Measurements from ENCODE around the gene ZP3. TPM values are rescaled to one million over a fixed set of nuclear protein-coding genes. Genes with fewer than 3 reads are reported as not detected.
"Not testable (repeated sequence)": the region's sequence is repeated elsewhere in the genome, so short reads cannot be mapped to it uniquely, and the experiment has no call there.

The ZP3 gene
- polyA plus RNA-seq, 3 donors from 2014 or later: 0.49 to 5.0 TPM; not detected in 1

- not testable (repeated sequence) for H3K36me3 Mint-ChIP-seq; H3K27me3 Mint-ChIP-seq (ENCODE audit: low read depth in 3 of 3); H3K4me1 Mint-ChIP-seq; H3K9me3 Mint-ChIP-seq; DNase-seq; H3K4me3 Mint-ChIP-seq; H3K27ac Mint-ChIP-seq
Measured at GRCh38 chr7:76417654-76418310, 7.0 kb upstream of the ZP3 start.

GRCh38 chr7:76421097-76421496, 3.7 kb upstream of the ZP3 start:
- H3K27ac Mint-ChIP-seq: not testable (repeated sequence)

GRCh38 chr7:76423666-76424412, 911 bp upstream of the ZP3 start:
- Mint-ChIP-seq H3K9me3 (peaks cover 0 to 1% (median 0%) of the 10 kb centered on the region in 6 donors), H3K4me1 (peaks cover 5 to 7% of the 10 kb centered on the region in 2 donors), H3K36me3 (no peaks in the 10 kb centered on the region), H3K27ac (no peak overlapping the region), H3K27me3 (ENCODE audit: low read depth in 3 of 3) (peaks cover 0 to 9% (median 3%) of the 10 kb centered on the region in 3 donors), H3K4me3 (no peak overlapping the region)
- no peak for DNase-seq

More at GRCh38 chr7:76421097-76421496, 3.7 kb upstream of the ZP3 start:
- H3K9me3 Mint-ChIP-seq, H3K4me1 Mint-ChIP-seq, DNase-seq, H3K36me3 Mint-ChIP-seq, H3K4me3 Mint-ChIP-seq: not testable (repeated sequence)
- H3K27me3 Mint-ChIP-seq (ENCODE audit: low read depth in 3 of 3): peaks cover 0 to 11% (median 7%) of the 10 kb centered on the region in 3 donors

GRCh38 chr7:76425156-76425555, 406 bp downstream of the ZP3 start:
- no peak overlapping the region for H3K27ac Mint-ChIP-seq
- H3K9me3 Mint-ChIP-seq: peaks cover 0 to under 1% (median 0%) of the 10 kb centered on the region in 6 donors
- H3K36me3 Mint-ChIP-seq: no peaks in the 10 kb centered on the region
- H3K4me1 Mint-ChIP-seq: peaks cover 5 to 7% of the 10 kb centered on the region in 2 donors
- no peak for DNase-seq
- H3K4me3 Mint-ChIP-seq: no peak overlapping the region
- peaks cover 0 to 7% (median 3%) of the 10 kb centered on the region in 3 donors for H3K27me3 Mint-ChIP-seq (ENCODE audit: low read depth in 3 of 3)

- H3K4me3 Mint-ChIP-seq; H3K9me3 Mint-ChIP-seq; H3K36me3 Mint-ChIP-seq; H3K27ac Mint-ChIP-seq; H3K4me1 Mint-ChIP-seq; DNase-seq; H3K27me3 Mint-ChIP-seq (ENCODE audit: low read depth in 3 of 3): not testable (repeated sequence)
Measured at GRCh38 chr7:76425558-76425957, 808 bp downstream of the ZP3 start.

- DNase-seq: no peak
- H3K4me3 Mint-ChIP-seq: no peak overlapping the region
- H3K27ac Mint-ChIP-seq: no peak overlapping the region
- H3K36me3 Mint-ChIP-seq: no peaks in the 10 kb centered on the region
- H3K4me1 Mint-ChIP-seq: peaks cover 5 to 7% of the 10 kb centered on the region in 2 donors
- peaks cover 0 to 5% (median 4%) of the 10 kb centered on the region in 3 donors for H3K27me3 Mint-ChIP-seq (ENCODE audit: low read depth in 3 of 3)
- no peaks in the 10 kb centered on the region for H3K9me3 Mint-ChIP-seq
Measured at GRCh38 chr7:76426246-76426645, 1.5 kb downstream of the ZP3 start.

GRCh38 chr7:76427635-76428034, 2.9 kb downstream of the ZP3 start:
- Mint-ChIP-seq H3K36me3 (no peaks in the 10 kb centered on the region), H3K27ac (no peak overlapping the region), H3K4me1 (peaks cover 5 to 7% of the 10 kb centered on the region in 2 donors), H3K4me3 (no peak overlapping the region), H3K27me3 (ENCODE audit: low read depth in 3 of 3) (peaks cover 0 to 4% (median 1%) of the 10 kb centered on the region in 3 donors), H3K9me3 (no peaks in the 10 kb centered on the region)
- no peak for DNase-seq

- Mint-ChIP-seq H3K36me3 (no peaks in the 10 kb centered on the region), H3K27me3 (ENCODE audit: low read depth in 3 of 3) (peaks cover 0 to 4% (median 1%) of the 10 kb centered on the region in 3 donors), H3K4me3 (no peak overlapping the region), H3K27ac (no peak overlapping the region), H3K4me1 (peaks cover 5 to 7% of the 10 kb centered on the region in 2 donors), H3K9me3 (no peaks in the 10 kb centered on the region)
- DNase-seq: no peak
Measured at GRCh38 chr7:76428149-76428823, 3.5 kb downstream of the ZP3 start.

- Mint-ChIP-seq H3K36me3 (no peaks in the 10 kb centered on the region), H3K4me3 (no peak overlapping the region), H3K4me1 (peaks cover 4 to 7% of the 10 kb centered on the region in 2 donors), H3K27ac (no peak overlapping the region), H3K9me3 (no peaks in the 10 kb centered on the region), H3K27me3 (ENCODE audit: low read depth in 3 of 3) (peaks cover 0 to 4% (median 1%) of the 10 kb centered on the region in 3 donors)
- DNase-seq: no peak
Measured at GRCh38 chr7:76428868-76429805, 4.4 kb downstream of the ZP3 start.

- DNase-seq: no peak
- no peak overlapping the region for H3K4me3 Mint-ChIP-seq
- no peaks in the 10 kb centered on the region for H3K4me1 Mint-ChIP-seq
- peaks cover 0 to 2% (median 0%) of the 10 kb centered on the region in 3 donors for H3K27me3 Mint-ChIP-seq (ENCODE audit: low read depth in 3 of 3)
- no peaks in the 10 kb centered on the region for H3K9me3 Mint-ChIP-seq
- H3K27ac Mint-ChIP-seq: no peak overlapping the region
- no peaks in the 10 kb centered on the region for H3K36me3 Mint-ChIP-seq
Measured at GRCh38 chr7:76430211-76430610, 5.5 kb downstream of the ZP3 start.

- H3K27me3 Mint-ChIP-seq (ENCODE audit: low read depth in 3 of 3): peaks cover 0 to 2% (median 0%) of the 10 kb centered on the region in 3 donors
- no peaks in the 10 kb centered on the region for H3K36me3 Mint-ChIP-seq
- no peak overlapping the region for H3K27ac Mint-ChIP-seq
- H3K4me3 Mint-ChIP-seq: no peak overlapping the region
- DNase-seq: no peak
- H3K9me3 Mint-ChIP-seq: no peaks in the 10 kb centered on the region
- H3K4me1 Mint-ChIP-seq: no peaks in the 10 kb centered on the region
Measured at GRCh38 chr7:76430836-76431235, 6.1 kb downstream of the ZP3 start.

GRCh38 chr7:76437873-76438272, 13.1 kb downstream of the ZP3 start:
- H3K4me3 Mint-ChIP-seq; H3K27me3 Mint-ChIP-seq (ENCODE audit: low read depth in 3 of 3): not testable (repeated sequence)

GRCh38 chr7:76439120-76439888, 14.6 kb downstream of the ZP3 start:
- not testable (repeated sequence) for H3K36me3 Mint-ChIP-seq; H3K4me3 Mint-ChIP-seq; H3K27me3 Mint-ChIP-seq (ENCODE audit: low read depth in 3 of 3); DNase-seq; H3K27ac Mint-ChIP-seq; H3K4me1 Mint-ChIP-seq; H3K9me3 Mint-ChIP-seq

More at GRCh38 chr7:76437873-76438272, 13.1 kb downstream of the ZP3 start:
- peak in 2 of 3 donors; percentile 24 to 44 for DNase-seq
- not testable (repeated sequence) for H3K36me3 Mint-ChIP-seq, H3K27ac Mint-ChIP-seq, H3K9me3 Mint-ChIP-seq, H3K4me1 Mint-ChIP-seq
